Panc1 (cell line): ENCODE data around the gene CTNNA1. TPM values are rescaled to one million over a fixed set of nuclear protein-coding genes. Genes with fewer than 3 reads are reported as not detected.

Experiments
- ATAC-seq: fragments of 200-7000 bp; cut with Tn5 transposase; 2 replicates; pipeline ENCODE4 v1.9.1; 2020; ENCODE audit warnings: mild to moderate bottlenecking, moderate library complexity
- BruUV-seq: library from RNA; stranded (reverse); fragments of 400-500 nt; replicated peaks from 2 replicates; lab custom pipeline; 2021; lab: Mats Ljungman, UMichigan
- CTCF ChIA-PET: fragments of 300-600 bp; sonication (Branson Sonifier 250); formaldehyde crosslinking; loops from one replicate; lab custom pipeline; 2022; ENCODE audit warnings: antibody characterized with exemption; lab: Charles Lee
- POLR2A ChIA-PET: fragments of 300-600 bp; sonication (Branson Sonifier 250); formaldehyde crosslinking; loops from one replicate; lab custom pipeline; 2022; ENCODE audit warnings: antibody characterized with exemption; lab: Charles Lee
- DNase-seq: peaks from one replicate; pipeline ENCODE4 v3.0.0-alpha.2; 2010; ENCODE audit warnings: low read depth, low spot score
- H3K27ac ChIP-seq: 2 replicates; pipeline ENCODE4 v1.5.1; 2011; ENCODE audit warnings: mild to moderate bottlenecking, low read length, inconsistent platforms
- H3K27me3 ChIP-seq: fragments of 200-500 bp; sonication (Bioruptor generic); 2 replicates; pipeline ENCODE4 v1.6.0; 2014; ENCODE audit warnings: low read length, inconsistent platforms; ENCODE audit not compliant: control insufficient read depth, insufficient read depth
- H3K36me3 ChIP-seq: fragments of 200-500 bp; sonication (Bioruptor generic); 2 replicates; pipeline ENCODE4 v1.5.1; 2014; ENCODE audit warnings: inconsistent platforms, mild to moderate bottlenecking, low read length, moderate library complexity; ENCODE audit not compliant: control insufficient read depth, insufficient read depth
- H3K4me1 ChIP-seq: 2 replicates; pipeline ENCODE4 v1.5.1; 2011; ENCODE audit warnings: inconsistent platforms, mild to moderate bottlenecking, low read length, moderate library complexity; ENCODE audit not compliant: control insufficient read depth, insufficient read depth
- H3K4me3 ChIP-seq, 2 experiments: 2 replicates each; pipeline ENCODE4 v1.5.1; 2011 to 2012; ENCODE audit warnings: low read depth in 2 of 2, low read length in 2 of 2, mild to moderate bottlenecking in 2 of 2, inconsistent platforms in 1 of 2, moderate library complexity in 1 of 2
- H3K9me3 ChIP-seq: fragments of 200-500 bp; sonication (Bioruptor generic); 2 replicates; pipeline ENCODE4 v1.5.1; 2014; ENCODE audit warnings: low read depth, mild to moderate bottlenecking, inconsistent platforms, low read length, moderate library complexity; ENCODE audit not compliant: control insufficient read depth, insufficient read depth
- POLR2AphosphoS5 ChIP-seq: IDR thresholded peaks from 2 replicates; pipeline ENCODE4 v1.6.1; 2012; ENCODE audit warnings: mild to moderate bottlenecking, low read depth, low read length, moderate library complexity
- REST ChIP-seq, 2 experiments: IDR thresholded peaks; 2 replicates each; pipeline ENCODE4 v1.6.1; 2011 to 2012; ENCODE audit warnings: low read depth in 2 of 2, control low read depth in 1 of 2, low read length in 1 of 2, mild to moderate bottlenecking in 1 of 2, moderate library complexity in 1 of 2; ENCODE audit not compliant: insufficient read depth in 1 of 2
- SIN3A ChIP-seq: IDR thresholded peaks from 2 replicates; pipeline ENCODE4 v1.6.1; 2012; ENCODE audit warnings: low read depth, mild to moderate bottlenecking, low read length, moderate library complexity, borderline replicate concordance; ENCODE audit not compliant: insufficient read depth
- TCF7L2 ChIP-seq: IDR thresholded peaks from 2 replicates; pipeline ENCODE4 v1.6.1; 2011; ENCODE audit warnings: mild to moderate bottlenecking, low read depth, low read length, inconsistent platforms
- in situ Hi-C: cut with HindIII; loops from 2 replicates; pipeline ENCODE4 v1.10.0; 2016; ENCODE audit warnings: low sequenced_read_pairs, low pct_unique_long_range_greater_than_20kb
- intact Hi-C: fragments of 100-400 bp; cut with micrococcal nuclease; formaldehyde crosslinking; loops from one replicate; pipeline ENCODE4 v1.10.0; 2022; ENCODE audit not compliant: unreplicated experiment
- total RNA-seq: library from RNA; stranded (reverse); gene quantifications from one replicate; pipeline ENCODE4 v1.2.1, GENCODE V29; 2021; ENCODE audit not compliant: unreplicated experiment
- TF ChIP-seq, protein P1 (sequence below): fragments of 450-650 bp; IDR thresholded peaks from 2 replicates; pipeline ENCODE4 v1.5.1; 2017; ENCODE audit warnings: mild to moderate bottlenecking

The CTNNA1 gene
- total RNA-seq, 1 experiment from 2014 or later, result 298 TPM

DNA sequence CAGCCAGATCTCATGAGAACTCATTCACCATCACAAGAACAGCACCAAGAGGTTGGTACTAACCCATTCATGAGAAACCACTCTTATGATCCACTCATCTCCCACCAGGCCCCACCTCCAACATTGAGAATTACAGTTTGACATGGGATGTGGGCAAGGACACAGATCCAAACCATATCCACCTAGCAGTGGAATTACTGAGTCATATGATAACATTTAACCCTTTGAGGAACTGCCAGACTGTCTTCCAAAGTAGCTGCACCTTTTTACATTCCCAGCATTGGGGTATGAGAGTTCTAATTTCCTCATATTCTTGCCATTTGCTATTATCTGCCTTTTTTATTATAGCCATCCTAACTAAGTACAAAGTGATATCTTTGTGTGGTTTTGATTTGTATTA lies 51.9 kb downstream of the CTNNA1 start:
- H3K27ac ChIP-seq, result no peak overlapping the region
- no TSS peak for BruUV-seq
- no peak for TF ChIP-seq SIN3A
- TF ChIP-seq, protein P1, sequence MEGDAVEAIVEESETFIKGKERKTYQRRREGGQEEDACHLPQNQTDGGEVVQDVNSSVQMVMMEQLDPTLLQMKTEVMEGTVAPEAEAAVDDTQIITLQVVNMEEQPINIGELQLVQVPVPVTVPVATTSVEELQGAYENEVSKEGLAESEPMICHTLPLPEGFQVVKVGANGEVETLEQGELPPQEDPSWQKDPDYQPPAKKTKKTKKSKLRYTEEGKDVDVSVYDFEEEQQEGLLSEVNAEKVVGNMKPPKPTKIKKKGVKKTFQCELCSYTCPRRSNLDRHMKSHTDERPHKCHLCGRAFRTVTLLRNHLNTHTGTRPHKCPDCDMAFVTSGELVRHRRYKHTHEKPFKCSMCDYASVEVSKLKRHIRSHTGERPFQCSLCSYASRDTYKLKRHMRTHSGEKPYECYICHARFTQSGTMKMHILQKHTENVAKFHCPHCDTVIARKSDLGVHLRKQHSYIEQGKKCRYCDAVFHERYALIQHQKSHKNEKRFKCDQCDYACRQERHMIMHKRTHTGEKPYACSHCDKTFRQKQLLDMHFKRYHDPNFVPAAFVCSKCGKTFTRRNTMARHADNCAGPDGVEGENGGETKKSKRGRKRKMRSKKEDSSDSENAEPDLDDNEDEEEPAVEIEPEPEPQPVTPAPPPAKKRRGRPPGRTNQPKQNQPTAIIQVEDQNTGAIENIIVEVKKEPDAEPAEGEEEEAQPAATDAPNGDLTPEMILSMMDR, result no peak
- no peak for TF ChIP-seq REST (IDR thresholded peaks at IDR 0.05; ENCODE audit: insufficient read depth in 1 of 2, low read depth in 2 of 2, low read length in 1 of 2)
- TF ChIP-seq POLR2AphosphoS5, result no peak
- H3K27me3 ChIP-seq, result no peaks in the 10 kb centered on the region
- peaks cover under 1% of the 10 kb centered on the region; the same call in 1 of the 2 replicates for H3K36me3 ChIP-seq
- in situ Hi-C loops, result no loop called here
- peaks cover 5% of the 10 kb centered on the region; the same call in 1 of the 2 replicates for H3K4me1 ChIP-seq
- no peak overlapping the region for H3K4me3 ChIP-seq
- ChIA-PET CTCF (no interaction called here), POLR2A (no interaction called here)
- no peaks in the 10 kb centered on the region for H3K9me3 ChIP-seq
- intact Hi-C loops, result no loop called here
- no peak for DNase-seq
- ATAC-seq, result no peak

DNA sequence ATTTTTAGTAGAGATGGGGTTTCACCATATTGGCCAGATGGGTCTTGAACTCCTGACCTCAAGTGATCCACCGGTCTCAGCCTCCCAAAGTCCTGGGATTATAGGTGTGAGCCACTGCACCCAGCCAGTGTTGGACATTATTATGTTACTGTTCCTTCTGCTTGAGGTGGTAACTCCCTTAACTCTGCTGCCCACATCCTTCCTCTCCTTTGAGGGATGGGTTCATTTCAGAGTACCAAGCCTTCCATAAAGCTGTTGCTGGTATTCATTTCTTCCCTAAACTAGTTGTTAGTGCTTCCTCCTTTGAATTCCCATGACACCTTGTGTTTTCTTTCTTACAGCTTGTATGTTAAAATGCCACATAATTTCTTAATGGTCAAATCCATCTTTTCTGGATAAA lies 54.0 kb downstream of the CTNNA1 start:
- H3K9me3 ChIP-seq, result no peaks in the 10 kb centered on the region
- in situ Hi-C loops, result no loop called here
- ATAC-seq (no peak), DNase-seq (no peak)
- H3K4me3 ChIP-seq, result no peak overlapping the region
- no TSS peak for BruUV-seq
- H3K27me3 ChIP-seq, result no peaks in the 10 kb centered on the region
- H3K27ac ChIP-seq, result no peak overlapping the region
- TF ChIP-seq, protein P1, result no peak
- TF ChIP-seq REST (IDR thresholded peaks at IDR 0.05; ENCODE audit: insufficient read depth in 1 of 2, low read depth in 2 of 2, low read length in 1 of 2), result no peak
- no peak for TF ChIP-seq TCF7L2
- TF ChIP-seq SIN3A, result no peak
- TF ChIP-seq POLR2AphosphoS5, result no peak
- intact Hi-C loops, result no loop called here
- H3K36me3 ChIP-seq, result peaks cover 5% of the 10 kb centered on the region; the same call in 1 of the 2 replicates
- POLR2A ChIA-PET, result no interaction called here
- CTCF ChIA-PET, result no interaction called here
- H3K4me1 ChIP-seq, result peaks cover 5% of the 10 kb centered on the region; the same call in 1 of the 2 replicates
